Measurements from ENCODE around the gene MEGF6.

- TF ChIP-seq ZNF8 (CRISPR knock-in tag; IDR thresholded peaks at IDR 0.05): no peak
- no peak for TF ChIP-seq PATZ1 (CRISPR knock-in tag; IDR thresholded peaks at IDR 0.05; ENCODE audit: borderline replicate concordance)
- no peak for TF ChIP-seq ZFP3 (CRISPR knock-in tag; IDR thresholded peaks at IDR 0.05)
- TF ChIP-seq, protein P1, sequence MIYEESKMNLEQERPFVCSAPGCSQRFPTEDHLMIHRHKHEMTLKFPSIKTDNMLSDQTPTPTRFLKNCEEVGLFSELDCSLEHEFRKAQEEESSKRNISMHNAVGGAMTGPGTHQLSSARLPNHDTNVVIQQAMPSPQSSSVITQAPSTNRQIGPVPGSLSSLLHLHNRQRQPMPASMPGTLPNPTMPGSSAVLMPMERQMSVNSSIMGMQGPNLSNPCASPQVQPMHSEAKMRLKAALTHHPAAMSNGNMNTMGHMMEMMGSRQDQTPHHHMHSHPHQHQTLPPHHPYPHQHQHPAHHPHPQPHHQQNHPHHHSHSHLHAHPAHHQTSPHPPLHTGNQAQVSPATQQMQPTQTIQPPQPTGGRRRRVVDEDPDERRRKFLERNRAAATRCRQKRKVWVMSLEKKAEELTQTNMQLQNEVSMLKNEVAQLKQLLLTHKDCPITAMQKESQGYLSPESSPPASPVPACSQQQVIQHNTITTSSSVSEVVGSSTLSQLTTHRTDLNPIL (CRISPR knock-in tag; IDR thresholded peaks at IDR 0.05; ENCODE audit: low read depth): no peak
- TF ChIP-seq ZNF565 (CRISPR knock-in tag; conservative IDR thresholded peaks at IDR 0.05; ENCODE audit: low read depth): no peak
- TF ChIP-seq ARNTL (CRISPR knock-in tag; IDR thresholded peaks at IDR 0.05; ENCODE audit: borderline replicate concordance, low read depth): no peak
- TF ChIP-seq CSDC2 (CRISPR knock-in tag; IDR thresholded peaks at IDR 0.05): no peak
- TF ChIP-seq TSHZ2 (CRISPR knock-in tag; IDR thresholded peaks at IDR 0.05): no peak
- TF ChIP-seq ISL1 (CRISPR knock-in tag; IDR thresholded peaks at IDR 0.05): no peak
- TF ChIP-seq ZFP30 (CRISPR knock-in tag; IDR thresholded peaks at IDR 0.05): no peak
- no peak for TF ChIP-seq RARB (CRISPR knock-in tag; IDR thresholded peaks at IDR 0.05)
Observed at GRCh38 chr1:3450983-3451382, 160.3 kb downstream of the MEGF6 start.

Data from SK-N-SH treated with all-trans-retinoic acid at 6 μM for 48 hours (cell line).